Choroid plexus epithelial cell (primary cell): ENCODE results near the gene ZNF711.
"Not testable (repeated sequence)": the region's sequence is repeated elsewhere in the genome, so short reads cannot be mapped to it uniquely, and the experiment has no call there.

Source experiments
- DNase-seq: peaks from one replicate; pipeline ENCODE4 v3.0.0-alpha.2; 2010; ENCODE audit warnings: low read depth
- H3K4me3 ChIP-seq: 2 replicates; pipeline ENCODE4 v1.5.1; 2011; ENCODE audit warnings: low read depth, mild to moderate bottlenecking, control low read depth, low read length, moderate library complexity
- TF ChIP-seq, protein P1 (sequence below): conservative IDR thresholded peaks from 2 replicates; pipeline ENCODE4 v1.5.1; 2011; ENCODE audit warnings: low read depth, mild to moderate bottlenecking, control low read depth, inconsistent platforms, low read length, moderate library complexity

The ZNF711 gene

DNA sequence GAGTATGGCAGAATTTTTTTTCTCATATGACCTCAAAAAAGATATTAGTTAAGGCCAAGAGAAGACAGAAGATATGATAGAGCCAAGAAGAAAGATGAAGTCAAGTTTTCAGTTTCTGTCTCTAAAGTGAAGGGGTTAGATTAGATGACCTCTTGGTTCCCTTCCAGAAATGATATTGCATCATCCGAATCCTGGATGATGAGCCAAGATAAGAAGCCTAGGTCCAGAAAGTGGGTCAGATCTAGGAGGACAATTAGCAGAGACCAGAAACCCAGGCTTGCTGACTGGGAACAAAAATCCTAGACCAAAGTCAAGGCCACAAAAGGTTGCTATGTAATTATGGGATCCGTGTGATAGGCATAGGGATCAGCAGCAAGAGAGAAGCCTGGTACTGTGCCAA, 20.4 kb upstream of the ZNF711 start:
- no peak overlapping the region for H3K4me3 ChIP-seq
- DNase-seq = no peak
- TF ChIP-seq, protein P1, sequence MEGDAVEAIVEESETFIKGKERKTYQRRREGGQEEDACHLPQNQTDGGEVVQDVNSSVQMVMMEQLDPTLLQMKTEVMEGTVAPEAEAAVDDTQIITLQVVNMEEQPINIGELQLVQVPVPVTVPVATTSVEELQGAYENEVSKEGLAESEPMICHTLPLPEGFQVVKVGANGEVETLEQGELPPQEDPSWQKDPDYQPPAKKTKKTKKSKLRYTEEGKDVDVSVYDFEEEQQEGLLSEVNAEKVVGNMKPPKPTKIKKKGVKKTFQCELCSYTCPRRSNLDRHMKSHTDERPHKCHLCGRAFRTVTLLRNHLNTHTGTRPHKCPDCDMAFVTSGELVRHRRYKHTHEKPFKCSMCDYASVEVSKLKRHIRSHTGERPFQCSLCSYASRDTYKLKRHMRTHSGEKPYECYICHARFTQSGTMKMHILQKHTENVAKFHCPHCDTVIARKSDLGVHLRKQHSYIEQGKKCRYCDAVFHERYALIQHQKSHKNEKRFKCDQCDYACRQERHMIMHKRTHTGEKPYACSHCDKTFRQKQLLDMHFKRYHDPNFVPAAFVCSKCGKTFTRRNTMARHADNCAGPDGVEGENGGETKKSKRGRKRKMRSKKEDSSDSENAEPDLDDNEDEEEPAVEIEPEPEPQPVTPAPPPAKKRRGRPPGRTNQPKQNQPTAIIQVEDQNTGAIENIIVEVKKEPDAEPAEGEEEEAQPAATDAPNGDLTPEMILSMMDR = no peak

DNA sequence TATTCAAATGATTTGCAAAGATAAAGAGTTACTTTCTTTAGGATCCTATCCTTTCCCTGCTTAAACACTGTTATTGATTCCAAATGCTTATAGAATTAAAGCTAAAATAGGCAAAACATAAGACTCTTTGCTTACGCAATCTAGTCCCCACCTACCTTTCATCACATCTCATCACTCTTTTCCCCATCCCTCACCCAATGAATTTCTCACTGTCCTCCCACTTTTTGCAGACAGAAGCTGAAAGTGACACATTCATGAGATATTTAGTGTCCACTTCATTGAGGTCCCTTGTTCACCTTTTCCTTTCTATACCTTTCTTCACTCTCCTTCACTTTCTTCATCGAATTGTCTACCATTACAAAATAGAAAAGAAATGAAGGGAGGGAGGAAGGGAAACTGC, 636 bp upstream of the ZNF711 start:
- DNase-seq = peak; percentile 9
- H3K4me3 ChIP-seq = peak overlapping the region; percentile 70

DNA sequence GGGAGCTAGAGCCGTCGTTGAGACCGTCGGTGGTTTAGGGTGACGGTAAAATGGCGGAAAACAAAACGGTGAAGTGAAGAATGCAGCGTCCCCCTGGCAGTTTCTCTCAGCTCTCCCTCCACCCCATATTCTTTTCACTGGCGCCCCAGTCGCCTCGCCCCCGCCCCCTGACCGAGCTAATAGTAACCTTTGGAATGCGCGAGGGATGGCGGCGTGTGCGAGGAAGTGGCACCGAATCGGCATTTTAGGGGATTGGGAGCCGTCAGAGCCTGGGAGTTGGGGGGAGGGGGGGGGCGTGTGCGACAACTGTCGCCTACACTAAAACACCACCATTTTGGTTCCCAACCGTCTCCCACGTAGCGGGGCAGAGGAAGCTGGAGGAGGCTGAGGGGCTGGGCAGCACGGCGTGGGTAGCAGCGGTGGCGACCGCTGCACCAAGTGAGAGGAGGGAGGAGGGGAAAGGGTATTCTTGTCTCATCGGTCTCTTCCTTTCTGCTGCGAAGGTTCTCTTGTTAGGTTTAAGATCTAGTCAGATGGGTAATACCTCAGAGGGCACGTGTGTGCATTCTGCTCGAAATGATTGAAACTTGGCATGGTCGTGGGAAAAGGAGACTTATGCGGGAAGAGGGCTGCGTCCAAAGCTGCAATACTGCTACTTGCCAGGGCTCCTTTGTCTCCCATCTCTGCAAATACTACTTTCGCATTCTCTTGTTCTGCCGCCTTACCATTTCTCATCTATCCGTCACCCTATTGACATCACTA, 840 bp downstream of the ZNF711 start:
- H3K4me3 ChIP-seq = peak overlapping the region; percentile 70
- TF ChIP-seq, protein P1 = no peak
- peak; percentile 39 for DNase-seq

More for the DNA sequence above, 636 bp upstream of the ZNF711 start:
- TF ChIP-seq, protein P1 = no peak

DNA sequence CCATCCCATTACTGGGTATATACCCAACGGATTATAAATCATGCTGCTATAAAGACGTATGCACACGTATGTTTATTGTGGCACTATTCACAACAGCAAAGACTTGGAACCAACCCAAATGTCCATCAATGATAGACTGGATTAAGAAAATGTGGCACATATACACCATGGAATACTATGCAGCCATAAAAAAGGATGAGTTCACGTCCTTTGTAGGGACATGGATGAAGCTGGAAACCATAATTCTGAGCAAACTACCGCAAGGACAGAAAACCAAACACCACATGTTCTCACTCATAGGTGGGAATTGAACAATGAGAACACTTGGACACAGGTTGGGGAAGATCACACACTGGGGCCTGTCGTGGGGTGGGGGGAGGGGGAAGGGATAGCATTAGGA, 41.5 kb downstream of the ZNF711 start:
- not testable (repeated sequence) for DNase-seq

DNA sequence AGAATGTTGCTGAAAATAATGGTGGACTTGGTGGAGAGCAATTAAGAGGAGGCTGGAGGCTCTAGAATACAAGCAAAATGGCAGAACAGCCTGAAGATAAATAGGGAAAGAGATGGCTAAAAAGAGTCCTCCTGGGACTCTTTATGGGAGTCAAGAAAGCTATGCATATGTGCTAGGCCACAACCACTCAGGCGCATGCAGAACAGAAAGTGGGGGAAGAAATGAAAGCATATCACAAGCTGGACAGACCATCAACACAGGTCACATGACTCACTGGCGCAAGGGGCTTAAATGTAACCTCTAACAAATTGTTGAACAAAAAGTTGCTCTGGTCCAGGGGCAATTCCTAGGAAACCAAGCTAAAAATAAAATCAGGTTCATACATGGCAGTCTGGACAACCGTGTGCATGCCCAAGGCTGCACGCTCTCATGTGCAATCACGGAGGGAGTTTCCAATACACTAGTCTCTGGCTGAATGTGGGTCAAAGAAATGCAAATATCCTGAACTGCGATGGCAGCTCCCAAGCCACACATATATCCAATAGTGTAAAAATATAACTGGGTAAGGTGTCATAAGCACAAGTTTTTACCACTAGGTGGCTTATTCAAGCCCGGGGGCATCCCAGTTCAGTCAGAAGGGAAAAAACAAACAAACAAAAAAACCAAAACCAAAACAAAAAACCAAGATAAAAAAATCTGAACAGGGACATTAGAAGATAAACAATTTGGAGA, 45.4 kb downstream of the ZNF711 start:
- DNase-seq = no peak
- H3K4me3 ChIP-seq = no peak overlapping the region
- TF ChIP-seq, protein P1 = no peak

More for the DNA sequence above, 41.5 kb downstream of the ZNF711 start:
- not testable (repeated sequence) for H3K4me3 ChIP-seq

DNA sequence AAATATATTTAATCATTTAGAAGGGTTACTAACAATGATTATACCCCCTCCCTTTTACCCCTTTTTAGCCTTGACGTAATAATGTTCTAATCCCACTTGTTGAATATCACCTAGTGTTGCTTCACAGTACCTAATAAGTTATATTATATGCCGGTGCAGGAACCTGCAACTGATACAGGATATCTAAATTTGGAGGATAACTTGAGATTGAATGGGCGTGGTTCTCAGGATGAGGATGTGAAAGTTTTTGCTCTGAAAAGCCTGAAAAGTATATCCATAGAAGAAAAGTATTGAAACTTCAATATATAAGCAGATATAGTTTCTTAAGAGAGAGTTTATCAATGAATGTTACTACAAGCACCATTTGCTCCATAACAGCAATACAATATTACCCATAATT, 59.8 kb downstream of the ZNF711 start:
- H3K4me3 ChIP-seq = no peak overlapping the region
- TF ChIP-seq, protein P1 = no peak
- DNase-seq = no peak

DNA sequence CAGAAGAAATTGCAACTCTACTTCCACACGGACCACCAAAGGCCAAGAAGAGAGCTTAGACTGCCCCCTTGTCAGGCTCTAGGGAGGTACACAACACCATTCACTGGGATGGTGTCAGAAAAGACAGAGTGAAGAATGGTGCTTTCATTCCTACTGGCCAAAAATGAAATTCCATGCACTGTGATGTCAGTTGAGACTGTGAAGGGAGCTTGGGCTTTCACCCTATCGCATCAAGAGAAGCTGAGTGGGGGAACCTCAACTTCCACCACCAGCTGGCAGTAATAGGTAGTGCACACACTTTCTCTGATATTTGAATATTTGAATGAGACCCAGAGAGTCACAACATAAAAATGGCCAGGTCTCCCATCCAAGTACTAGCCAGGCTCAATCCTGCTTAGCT, 65.9 kb downstream of the ZNF711 start:
- no peak overlapping the region for H3K4me3 ChIP-seq
- TF ChIP-seq, protein P1 = peak; percentile 4
- DNase-seq = no peak

DNA sequence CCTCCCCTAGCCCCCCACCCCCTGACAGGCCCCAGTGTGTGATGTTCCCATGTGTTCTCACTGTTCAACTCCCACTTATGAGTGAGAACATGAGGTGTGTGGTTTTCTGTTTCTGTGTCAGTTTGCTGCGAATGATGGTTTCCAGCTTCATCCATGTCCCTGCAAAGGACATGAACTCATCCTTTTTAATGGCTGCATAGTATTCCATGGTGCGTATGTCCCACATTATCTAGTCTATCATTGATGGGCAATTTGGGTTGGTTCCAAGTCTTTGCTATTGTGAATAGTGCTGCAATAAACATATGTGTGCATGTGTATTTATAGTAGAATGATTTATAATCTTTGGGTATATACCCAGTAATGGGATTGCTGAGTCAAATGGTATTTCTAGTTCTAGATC, 67.6 kb downstream of the ZNF711 start:
- not testable (repeated sequence) for DNase-seq, H3K4me3 ChIP-seq
